Nephron progenitor cell (in vitro differentiated cells): ENCODE measurements around the gene SPP2.

Source experiments
- DNase-seq: peaks from one replicate; pipeline ENCODE4 v3.0.0; 2021
- H3K27ac Mint-ChIP-seq: 2 replicates; pipeline ENCODE4 v1.8.0; 2021; ENCODE audit warnings: mild to moderate bottlenecking, moderate library complexity, mixed read lengths
- H3K27me3 Mint-ChIP-seq: 2 replicates; pipeline ENCODE4 v1.8.0; 2021; ENCODE audit warnings: mild to moderate bottlenecking, low read depth, mixed read lengths; ENCODE audit not compliant: poor library complexity
- H3K36me3 Mint-ChIP-seq: 2 replicates; pipeline ENCODE4 v1.8.0; 2021; ENCODE audit warnings: low read depth, mixed read lengths
- H3K4me1 Mint-ChIP-seq: 2 replicates; pipeline ENCODE4 v1.8.0; 2021; ENCODE audit warnings: mixed read lengths
- H3K4me3 Mint-ChIP-seq: 2 replicates; pipeline ENCODE4 v1.8.0; 2021; ENCODE audit warnings: mild to moderate bottlenecking, moderate library complexity, mixed read lengths
- H3K9me3 Mint-ChIP-seq: 2 replicates; pipeline ENCODE4 v1.8.0; 2021; ENCODE audit warnings: mild to moderate bottlenecking, moderate library complexity, mixed read lengths
- CTCF ChIP-seq: fragments of 200-600 bp; sonication (generic); IDR thresholded peaks from 2 replicates; pipeline ENCODE4 v1.5.0; 2021; ENCODE audit warnings: antibody characterized with exemption

SPP2 gene

GRCh38 chr2:234006501-234006900 lies 44.0 kb upstream of the SPP2 start:
- Mint-ChIP-seq H3K4me1 (peaks cover 23% of the 10 kb centered on the region), H3K36me3 (no peaks in the 10 kb centered on the region), H3K4me3 (no peak overlapping the region), H3K9me3 (peaks cover 13% of the 10 kb centered on the region), H3K27me3 (peaks cover 12% of the 10 kb centered on the region), H3K27ac (no peak overlapping the region)
- DNase-seq, result no peak
- no peak for TF ChIP-seq CTCF

DNA sequence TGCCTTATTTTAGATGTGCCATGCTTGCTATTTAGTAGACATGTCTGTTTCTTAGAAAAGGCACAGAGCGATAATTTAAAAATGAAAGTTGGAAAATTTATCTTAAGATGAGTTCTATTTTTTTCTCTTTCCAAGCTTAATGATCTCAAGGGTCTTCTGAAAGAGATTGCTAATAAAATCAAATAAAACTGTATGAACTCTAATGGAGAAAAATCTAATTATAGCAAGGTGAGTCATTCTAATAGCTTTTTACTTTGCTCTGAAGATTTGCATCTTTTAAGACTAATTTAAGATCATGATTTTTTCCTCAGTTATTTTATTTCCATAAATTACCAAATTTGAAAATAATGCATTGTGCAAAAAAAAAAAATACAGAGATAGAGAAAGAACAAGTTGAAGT lies 36.1 kb upstream of the SPP2 start:
- H3K4me3 Mint-ChIP-seq, result no peak overlapping the region
- no peaks in the 10 kb centered on the region for H3K4me1 Mint-ChIP-seq
- no peak for TF ChIP-seq CTCF
- H3K27ac Mint-ChIP-seq, result no peak overlapping the region
- no peaks in the 10 kb centered on the region for H3K27me3 Mint-ChIP-seq
- no peak for DNase-seq
- H3K36me3 Mint-ChIP-seq, result no peaks in the 10 kb centered on the region
- H3K9me3 Mint-ChIP-seq, result peaks cover 34% of the 10 kb centered on the region

DNA sequence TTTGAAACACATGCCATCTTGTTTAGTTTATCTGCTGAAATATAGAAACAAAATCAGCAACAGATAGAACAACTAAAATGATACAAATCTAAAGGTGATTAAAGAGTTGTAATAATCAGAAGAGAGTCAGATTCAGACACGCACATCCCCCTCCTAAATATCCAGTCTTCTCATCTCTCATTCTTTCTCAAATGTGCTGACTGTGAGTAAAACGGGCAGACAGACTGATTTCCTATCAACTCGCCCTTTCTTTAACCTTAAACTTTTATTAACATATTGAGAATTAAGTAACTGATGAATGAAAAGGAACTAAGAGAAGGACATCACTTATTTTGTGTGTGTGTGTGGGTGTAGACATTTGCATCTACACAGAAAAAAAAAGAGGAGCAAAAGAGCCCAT lies 34.6 kb upstream of the SPP2 start:
- H3K4me1 Mint-ChIP-seq, result no peaks in the 10 kb centered on the region
- H3K27me3 Mint-ChIP-seq, result no peaks in the 10 kb centered on the region
- no peak for DNase-seq
- peaks cover 28% of the 10 kb centered on the region for H3K9me3 Mint-ChIP-seq
- no peak for TF ChIP-seq CTCF
- no peak overlapping the region for H3K4me3 Mint-ChIP-seq
- H3K27ac Mint-ChIP-seq, result no peak overlapping the region
- no peaks in the 10 kb centered on the region for H3K36me3 Mint-ChIP-seq

DNA sequence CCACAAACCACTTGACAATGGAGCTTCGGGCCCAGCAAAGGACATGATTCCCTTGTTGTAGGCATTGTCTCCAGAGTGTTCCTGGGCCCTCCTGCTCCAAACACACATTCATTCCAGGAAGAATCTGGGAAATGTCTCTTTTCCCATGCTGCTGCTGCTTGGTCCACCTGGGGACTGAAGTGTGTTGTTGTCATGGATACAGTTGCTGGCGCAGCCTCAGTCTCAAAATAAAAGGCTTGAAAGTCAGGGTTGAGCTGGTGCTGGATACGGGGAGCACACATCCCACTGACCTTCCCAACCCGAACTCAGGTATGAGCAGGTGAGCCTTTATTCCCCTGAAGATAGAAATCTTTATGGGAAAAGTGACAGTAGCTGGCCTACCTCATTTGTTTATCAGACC lies 30.6 kb upstream of the SPP2 start:
- H3K4me3 Mint-ChIP-seq, result no peak overlapping the region
- H3K4me1 Mint-ChIP-seq, result peaks cover under 1% of the 10 kb centered on the region
- no peak for TF ChIP-seq CTCF
- H3K36me3 Mint-ChIP-seq, result no peaks in the 10 kb centered on the region
- H3K27ac Mint-ChIP-seq, result no peak overlapping the region
- H3K9me3 Mint-ChIP-seq, result peaks cover 31% of the 10 kb centered on the region
- H3K27me3 Mint-ChIP-seq, result peaks cover 8% of the 10 kb centered on the region
- no peak for DNase-seq

DNA sequence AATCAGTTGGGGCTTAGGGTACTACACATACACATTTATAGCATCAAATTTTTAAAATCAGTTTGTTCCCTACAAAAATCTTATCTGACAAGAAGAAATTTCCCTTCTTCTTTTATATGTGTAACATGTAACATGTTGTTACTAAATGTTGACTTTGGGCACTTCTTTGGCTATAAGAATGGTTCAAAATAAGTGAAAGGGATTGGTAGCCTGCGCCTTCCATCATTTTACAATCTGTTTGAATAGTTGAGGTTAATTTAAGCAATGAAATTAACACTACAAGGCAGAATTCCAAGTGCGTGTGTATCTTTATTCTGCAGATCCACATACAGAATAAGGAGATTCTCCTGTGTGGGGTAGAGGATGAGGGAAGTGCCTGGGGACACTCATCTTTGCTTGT lies 30.2 kb upstream of the SPP2 start:
- H3K4me3 Mint-ChIP-seq, result no peak overlapping the region
- peaks cover 8% of the 10 kb centered on the region for H3K27me3 Mint-ChIP-seq
- peaks cover 31% of the 10 kb centered on the region for H3K9me3 Mint-ChIP-seq
- no peak overlapping the region for H3K27ac Mint-ChIP-seq
- H3K36me3 Mint-ChIP-seq, result no peaks in the 10 kb centered on the region
- no peak for TF ChIP-seq CTCF
- DNase-seq, result no peak
- peaks cover 5% of the 10 kb centered on the region for H3K4me1 Mint-ChIP-seq

GRCh38 chr2:234022424-234022823 lies 28.1 kb upstream of the SPP2 start:
- Mint-ChIP-seq H3K36me3 (no peaks in the 10 kb centered on the region), H3K9me3 (peaks cover 27% of the 10 kb centered on the region), H3K4me3 (no peak overlapping the region), H3K27me3 (peaks cover 8% of the 10 kb centered on the region), H3K27ac (no peak overlapping the region), H3K4me1 (peaks cover 25% of the 10 kb centered on the region)
- DNase-seq, result no peak
- TF ChIP-seq CTCF, result no peak
